ENCODE measurements around the gene TOMM7. TPM values are rescaled to one million over a fixed set of nuclear protein-coding genes. Genes with fewer than 3 reads are reported as not detected.

Gene TOMM7
- total and polyA plus RNA-seq, 9 of the 15 experiments (the other 6 are each of a cell fraction or from before 2014, with no cell fraction given): 283 to 1,717 (median 638) TPM

DNA sequence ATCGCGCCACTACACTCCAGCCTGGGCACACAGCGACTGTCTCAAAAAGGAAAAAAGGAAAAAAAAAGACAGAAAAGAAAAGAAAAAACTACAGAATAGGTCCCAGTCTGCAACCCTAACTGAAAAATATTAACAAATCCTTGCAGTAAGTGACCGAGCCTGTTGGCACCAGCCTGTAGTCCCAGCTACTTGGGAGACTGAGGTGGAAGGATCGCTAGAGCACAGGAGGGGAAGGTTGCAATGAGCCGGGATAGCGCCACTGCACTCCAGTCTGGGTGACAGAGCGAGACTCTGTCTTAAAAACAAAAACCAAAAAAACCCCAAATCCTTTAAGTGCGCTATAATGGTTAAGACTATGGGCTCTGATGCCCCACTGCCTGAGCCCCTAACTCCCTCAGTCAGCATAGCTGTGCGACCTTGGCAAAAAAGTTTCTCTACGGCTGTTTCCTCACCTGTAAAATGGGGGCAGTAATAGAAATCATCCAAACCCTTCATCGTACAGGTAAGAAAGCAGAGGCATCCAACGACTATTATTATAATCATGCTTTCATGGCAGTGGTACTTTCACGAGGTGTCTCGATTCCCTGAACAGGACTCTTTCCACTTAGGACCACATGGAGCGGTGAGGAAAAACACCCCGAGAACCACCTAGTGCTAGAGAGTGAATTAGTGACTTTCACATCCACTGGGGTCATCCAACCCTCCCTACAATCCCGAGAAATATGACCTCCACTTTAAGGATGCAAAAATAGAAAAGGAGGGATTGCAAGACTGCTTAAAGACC, 755 bp downstream of the TOMM7 start (continued):
- 0 out of 2 replicates have a peak, but pooled peaks have one; percentile 18 for TF ChIP-seq NR1H2 (CRISPR knock-in tag; IDR thresholded peaks at IDR 0.05)

DNA sequence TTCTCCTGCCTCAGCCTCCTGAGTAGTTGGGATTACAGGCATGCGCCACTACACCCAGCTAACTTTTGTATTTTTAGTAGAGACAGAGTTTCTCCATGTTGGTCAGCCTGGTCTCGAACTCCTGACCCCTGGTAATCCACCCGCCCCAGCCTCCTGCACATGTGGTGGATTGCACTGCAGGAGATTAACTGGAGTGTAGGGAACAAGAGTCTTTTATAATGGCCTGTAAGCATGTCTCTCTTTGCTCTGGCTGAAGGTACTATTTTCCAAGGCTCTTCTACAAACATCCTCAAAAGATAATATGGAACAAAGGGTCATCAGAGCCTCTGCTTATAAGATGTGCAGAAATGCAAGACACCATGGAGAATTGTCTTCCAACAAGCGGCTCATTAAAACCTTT, 3.2 kb downstream of the TOMM7 start:
- no peaks in the 10 kb centered on the region for H3K9me3 ChIP-seq (replicated peaks; ENCODE audit: control insufficient read depth, insufficient read depth, low read depth, low read length)
- no TSS peak for BruUV-seq (replicated peaks)
- H3K9me1 ChIP-seq (ENCODE audit: control insufficient read depth, insufficient read depth, low read length): no peaks in the 10 kb centered on the region
- 30% methylated on average over 4 of the region's 4 CpGs for WGBS (ENCODE audit: insufficient coverage, low coverage, missing lambda C conversion rate)
- no peak for FAIRE-seq
- peak overlapping the region; percentile 84 for H3K27ac ChIP-seq (ENCODE audit: extremely low read depth, low read depth, low read length)
- CTCF ChIA-PET (ENCODE audit: low intra/inter-chr PET ratio): interaction anchor here (0.5 kb wide), 1 partner anchor 194 kb away, joined by 3 read pairs; no protein-coding TSS in a partner anchor
- POLR2A ChIA-PET: no interaction called here
- 0 out of 2 replicates have a peak, but pooled peaks cover 4% of the 10 kb centered on the region for H4K20me1 ChIP-seq (replicated peaks; ENCODE audit: control insufficient read depth, insufficient read depth, low read length)
- in situ Hi-C loops (cut with MboI) (no loop called here), intact Hi-C loops (cut with micrococcal nuclease) (no loop called here)
- peak in 2 of 4 experiments; percentile 21 to 54 for DNase-seq (ENCODE audit: extremely low read depth in 1 of 4, low spot score in 3 of 4)
- H3K4me3 ChIP-seq: peak overlapping the region; percentile 56; the same call in 1 of the 2 replicates
- no peaks in the 10 kb centered on the region for H3K27me3 ChIP-seq (ENCODE audit: control insufficient read depth in 2 of 2, insufficient read depth in 2 of 2, low read length in 2 of 2)
- ATAC-seq: 0 out of 3 replicates have a peak, but pooled peaks have one; percentile 3
- peak overlapping the region; percentile 91 for H3K4me2 ChIP-seq (ENCODE audit: insufficient read depth, low read length)
- H2AFZ ChIP-seq (ENCODE audit: low read depth, low read length): no peak overlapping the region
- peak overlapping the region; percentile 46 to 86; a peak in 3 of 4 replicates for H3K9ac ChIP-seq (ENCODE audit: insufficient read depth in 1 of 2, low read depth in 2 of 2, low read length in 2 of 2)
- peaks cover 50% of the 10 kb centered on the region for H3K36me3 ChIP-seq (ENCODE audit: control insufficient read depth, insufficient read depth, low read length)
- H3K4me1 ChIP-seq (replicated peaks in 1 of 2; ENCODE audit: control insufficient read depth in 2 of 2, insufficient read depth in 2 of 2, low read length in 2 of 2): peaks cover 17 to 27% of the 10 kb centered on the region in 2 experiments; a peak in 4 of 5 replicates
- H3K79me2 ChIP-seq (ENCODE audit: control insufficient read depth, insufficient read depth, low read length): peaks cover 85% of the 10 kb centered on the region
- TF ChIP-seq NR2F6 (CRISPR knock-in tag; IDR thresholded peaks at IDR 0.05) (no peak), PTTG1 (tag; IDR thresholded peaks at IDR 0.05; ENCODE audit: low read depth) (no peak), CBFA2T3 (IDR thresholded peaks at IDR 0.05) (peak; percentile 26; the same call in 1 of the 2 replicates), CBX1 (IDR thresholded peaks at IDR 0.05; ENCODE audit: low read depth) (no peak), CXXC5 (CRISPR knock-in tag; IDR thresholded peaks at IDR 0.05) (no peak), MTA2 (IDR thresholded peaks at IDR 0.05; ENCODE audit: low read depth) (no peak), ZNF134 (CRISPR knock-in tag; conservative IDR thresholded peaks at IDR 0.05) (no peak), BACH1 (tag; IDR thresholded peaks at IDR 0.05) (no peak)
- TF ChIP-seq, protein P1, sequence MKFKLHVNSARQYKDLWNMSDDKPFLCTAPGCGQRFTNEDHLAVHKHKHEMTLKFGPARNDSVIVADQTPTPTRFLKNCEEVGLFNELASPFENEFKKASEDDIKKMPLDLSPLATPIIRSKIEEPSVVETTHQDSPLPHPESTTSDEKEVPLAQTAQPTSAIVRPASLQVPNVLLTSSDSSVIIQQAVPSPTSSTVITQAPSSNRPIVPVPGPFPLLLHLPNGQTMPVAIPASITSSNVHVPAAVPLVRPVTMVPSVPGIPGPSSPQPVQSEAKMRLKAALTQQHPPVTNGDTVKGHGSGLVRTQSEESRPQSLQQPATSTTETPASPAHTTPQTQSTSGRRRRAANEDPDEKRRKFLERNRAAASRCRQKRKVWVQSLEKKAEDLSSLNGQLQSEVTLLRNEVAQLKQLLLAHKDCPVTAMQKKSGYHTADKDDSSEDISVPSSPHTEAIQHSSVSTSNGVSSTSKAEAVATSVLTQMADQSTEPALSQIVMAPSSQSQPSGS (CRISPR knock-in tag; IDR thresholded peaks at IDR 0.05): no peak
- TF ChIP-seq, protein P2, sequence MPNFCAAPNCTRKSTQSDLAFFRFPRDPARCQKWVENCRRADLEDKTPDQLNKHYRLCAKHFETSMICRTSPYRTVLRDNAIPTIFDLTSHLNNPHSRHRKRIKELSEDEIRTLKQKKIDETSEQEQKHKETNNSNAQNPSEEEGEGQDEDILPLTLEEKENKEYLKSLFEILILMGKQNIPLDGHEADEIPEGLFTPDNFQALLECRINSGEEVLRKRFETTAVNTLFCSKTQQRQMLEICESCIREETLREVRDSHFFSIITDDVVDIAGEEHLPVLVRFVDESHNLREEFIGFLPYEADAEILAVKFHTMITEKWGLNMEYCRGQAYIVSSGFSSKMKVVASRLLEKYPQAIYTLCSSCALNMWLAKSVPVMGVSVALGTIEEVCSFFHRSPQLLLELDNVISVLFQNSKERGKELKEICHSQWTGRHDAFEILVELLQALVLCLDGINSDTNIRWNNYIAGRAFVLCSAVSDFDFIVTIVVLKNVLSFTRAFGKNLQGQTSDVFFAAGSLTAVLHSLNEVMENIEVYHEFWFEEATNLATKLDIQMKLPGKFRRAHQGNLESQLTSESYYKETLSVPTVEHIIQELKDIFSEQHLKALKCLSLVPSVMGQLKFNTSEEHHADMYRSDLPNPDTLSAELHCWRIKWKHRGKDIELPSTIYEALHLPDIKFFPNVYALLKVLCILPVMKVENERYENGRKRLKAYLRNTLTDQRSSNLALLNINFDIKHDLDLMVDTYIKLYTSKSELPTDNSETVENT (CRISPR knock-in tag; IDR thresholded peaks at IDR 0.05): no peak
- TF ChIP-seq, protein P3, sequence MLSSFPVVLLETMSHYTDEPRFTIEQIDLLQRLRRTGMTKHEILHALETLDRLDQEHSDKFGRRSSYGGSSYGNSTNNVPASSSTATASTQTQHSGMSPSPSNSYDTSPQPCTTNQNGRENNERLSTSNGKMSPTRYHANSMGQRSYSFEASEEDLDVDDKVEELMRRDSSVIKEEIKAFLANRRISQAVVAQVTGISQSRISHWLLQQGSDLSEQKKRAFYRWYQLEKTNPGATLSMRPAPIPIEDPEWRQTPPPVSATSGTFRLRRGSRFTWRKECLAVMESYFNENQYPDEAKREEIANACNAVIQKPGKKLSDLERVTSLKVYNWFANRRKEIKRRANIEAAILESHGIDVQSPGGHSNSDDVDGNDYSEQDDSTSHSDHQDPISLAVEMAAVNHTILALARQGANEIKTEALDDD (IDR thresholded peaks at IDR 0.05): peak; percentile 44; the same call in 1 of the 2 replicates
- TF ChIP-seq, protein P4, sequence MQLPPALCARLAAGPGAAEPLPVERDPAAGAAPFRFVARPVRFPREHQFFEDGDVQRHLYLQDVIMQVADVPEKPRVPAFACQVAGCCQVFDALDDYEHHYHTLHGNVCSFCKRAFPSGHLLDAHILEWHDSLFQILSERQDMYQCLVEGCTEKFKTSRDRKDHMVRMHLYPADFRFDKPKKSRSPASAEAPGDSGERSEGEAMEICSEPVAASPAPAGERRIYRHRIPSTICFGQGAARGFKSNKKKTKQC (CRISPR knock-in tag; IDR thresholded peaks at IDR 0.05): no peak

All from K562 (cell line).